Measurements from ENCODE around the gene GABRR3. TPM values are rescaled to one million over a fixed set of nuclear protein-coding genes. Genes with fewer than 3 reads are reported as not detected.

GABRR3 gene
- polyA plus RNA-seq, 1 experiment, result not detected

GRCh38 chr3:97937205-97937604, 97.9 kb downstream of the GABRR3 start:
- CTCF ChIA-PET, result no interaction called here
- no peak for DNase-seq (ENCODE audit: low read depth)
- peaks cover 5% of the 10 kb centered on the region; the same call in 1 of the 2 replicates for H3K36me3 ChIP-seq (ENCODE audit: control insufficient read depth, insufficient read depth, low read length)

GRCh38 chr3:97935842-97936241, 99.3 kb downstream of the GABRR3 start:
- no peak for TF ChIP-seq CTCF (IDR thresholded peaks at IDR 0.05; ENCODE audit: insufficient read depth, low read depth, low read length)
- H3K36me3 ChIP-seq (ENCODE audit: control insufficient read depth, insufficient read depth, low read length), result peaks cover 5% of the 10 kb centered on the region; the same call in 1 of the 2 replicates
- no peaks in the 10 kb centered on the region for H3K27me3 ChIP-seq (ENCODE audit: control insufficient read depth, insufficient read depth, low read length)
- no peak for DNase-seq (ENCODE audit: low read depth)
- no peak overlapping the region for H3K4me3 ChIP-seq (ENCODE audit: low read depth, low read length)
- POLR2A ChIA-PET, result no interaction called here
- CTCF ChIA-PET, result no interaction called here

More at GRCh38 chr3:97937205-97937604, 97.9 kb downstream of the GABRR3 start:
- H3K4me3 ChIP-seq (ENCODE audit: low read depth, low read length), result no peak overlapping the region
- POLR2A ChIA-PET, result no interaction called here
- TF ChIP-seq CTCF (IDR thresholded peaks at IDR 0.05; ENCODE audit: insufficient read depth, low read depth, low read length), result no peak
- no peaks in the 10 kb centered on the region for H3K27me3 ChIP-seq (ENCODE audit: control insufficient read depth, insufficient read depth, low read length)

Other genes starting within 250 kb of the GABRR3 start
- 4.1 and 6.6 TPM in 2 replicates for gene CRYBG3, start 213.3 kb downstream of the GABRR3 start, polyA plus RNA-seq (2011; rRNA removed)
- 19.6 and 24.2 TPM in 2 replicates for gene RIOX2, start 62.9 kb downstream of the GABRR3 start, polyA plus RNA-seq (2011; rRNA removed)
- gene OR5AC2, start 51.9 kb upstream of the GABRR3 start, polyA plus RNA-seq (2011; rRNA removed), result not detected in 2 replicates
- not detected in 2 replicates for gene OR5H1, start 95.4 kb upstream of the GABRR3 start, polyA plus RNA-seq (2011; rRNA removed)
- gene OR5H14, start 112.2 kb upstream of the GABRR3 start, polyA plus RNA-seq (2011; rRNA removed), result not detected in 2 replicates
- not detected in 2 replicates for gene OR5H15, start 131.4 kb upstream of the GABRR3 start, polyA plus RNA-seq (2011; rRNA removed)
- gene OR5H6, start 228.9 kb upstream of the GABRR3 start, polyA plus RNA-seq (2011; rRNA removed), result not detected in 2 replicates
- gene OR5H2, start 247.2 kb upstream of the GABRR3 start, polyA plus RNA-seq (2011; rRNA removed), result not detected in 2 replicates

All from BJ (cell line).